ENCODE data around the gene ZBTB7C. TPM values are rescaled to one million over a fixed set of nuclear protein-coding genes. Genes with fewer than 3 reads are reported as not detected.
A peak's percentile ranks its signal among the peaks of the same experiment; 100 is the strongest.

ZBTB7C gene
- total RNA-seq, 4 donors from 2014 or later: 38.2 to 92.3 (median 52.4) TPM

- Histone ChIP-seq H3K36me3 (no peaks in the 10 kb centered on the region), H3K27me3 (no peaks in the 10 kb centered on the region), H3K4me1 (peaks cover 29 to 65% (median 32%) of the 10 kb centered on the region in 3 donors), H3K27ac (peak overlapping the region; percentile 80 to 92 (median 88)), H3K9me3 (no peaks in the 10 kb centered on the region), H3K4me3 (no peak overlapping the region)
- TF ChIP-seq POLR2A (IDR thresholded peaks at IDR 0.05): no peak
- TF ChIP-seq, protein P1, sequence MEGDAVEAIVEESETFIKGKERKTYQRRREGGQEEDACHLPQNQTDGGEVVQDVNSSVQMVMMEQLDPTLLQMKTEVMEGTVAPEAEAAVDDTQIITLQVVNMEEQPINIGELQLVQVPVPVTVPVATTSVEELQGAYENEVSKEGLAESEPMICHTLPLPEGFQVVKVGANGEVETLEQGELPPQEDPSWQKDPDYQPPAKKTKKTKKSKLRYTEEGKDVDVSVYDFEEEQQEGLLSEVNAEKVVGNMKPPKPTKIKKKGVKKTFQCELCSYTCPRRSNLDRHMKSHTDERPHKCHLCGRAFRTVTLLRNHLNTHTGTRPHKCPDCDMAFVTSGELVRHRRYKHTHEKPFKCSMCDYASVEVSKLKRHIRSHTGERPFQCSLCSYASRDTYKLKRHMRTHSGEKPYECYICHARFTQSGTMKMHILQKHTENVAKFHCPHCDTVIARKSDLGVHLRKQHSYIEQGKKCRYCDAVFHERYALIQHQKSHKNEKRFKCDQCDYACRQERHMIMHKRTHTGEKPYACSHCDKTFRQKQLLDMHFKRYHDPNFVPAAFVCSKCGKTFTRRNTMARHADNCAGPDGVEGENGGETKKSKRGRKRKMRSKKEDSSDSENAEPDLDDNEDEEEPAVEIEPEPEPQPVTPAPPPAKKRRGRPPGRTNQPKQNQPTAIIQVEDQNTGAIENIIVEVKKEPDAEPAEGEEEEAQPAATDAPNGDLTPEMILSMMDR (IDR thresholded peaks at IDR 0.05): peak in 1 of 6 experiments; percentile 22
- intact Hi-C loops (cut with DNase I): no loop called here
- DNase-seq: no peak
- 21 to 34% methylated on average over 8 of the region's 9 CpGs for WGBS, 2 donors
Measured at GRCh38 chr18:48453330-48454066, 44.3 kb upstream of the ZBTB7C start.

DNA sequence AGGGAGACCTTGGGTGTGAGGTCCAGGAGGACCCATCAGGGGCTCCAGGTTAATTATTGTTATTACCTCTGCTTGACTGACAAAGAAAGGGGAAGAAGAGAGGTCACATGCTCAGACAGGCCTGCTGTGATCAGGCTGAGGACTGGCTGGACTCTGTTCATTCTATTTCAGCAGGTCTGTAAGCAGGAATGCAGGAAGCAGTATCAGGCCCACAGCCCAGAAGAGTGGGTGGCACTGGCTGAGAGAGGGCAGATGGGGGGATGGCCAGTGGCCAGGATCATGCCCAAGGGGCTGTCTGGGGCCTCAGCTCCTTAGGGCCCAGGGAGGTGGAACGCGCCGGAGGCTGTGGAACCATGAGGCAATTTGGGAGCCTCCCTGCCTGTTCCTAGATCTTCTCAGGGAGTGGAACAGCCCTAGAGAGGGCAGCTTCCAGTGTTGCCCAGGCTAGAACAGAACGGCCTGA, 43.7 kb upstream of the ZBTB7C start:
- intact Hi-C loops (cut with DNase I): no loop called here
- no peak for TF ChIP-seq POLR2A (IDR thresholded peaks at IDR 0.05)
- TF ChIP-seq, protein P1 (IDR thresholded peaks at IDR 0.05): no peak
- Histone ChIP-seq H3K4me3 (no peak overlapping the region), H3K36me3 (no peaks in the 10 kb centered on the region), H3K4me1 (peaks cover 29 to 65% (median 32%) of the 10 kb centered on the region in 3 donors), H3K9me3 (no peaks in the 10 kb centered on the region), H3K27me3 (no peaks in the 10 kb centered on the region), H3K27ac (peak overlapping the region; percentile 80 to 92 (median 88))
- no peak for DNase-seq
- WGBS, 2 donors: 81% methylated on average over 3 of the region's 4 CpGs; no CpG with 5 or more reads in 1 of the 2 donors

- intact Hi-C loops (cut with DNase I): no loop called here
Measured at GRCh38 chr18:48450685-48451084, 41.5 kb upstream of the ZBTB7C start.

GRCh38 chr18:48446582-48447225, 37.5 kb upstream of the ZBTB7C start:
- peaks cover 10 to 47% (median 23%) of the 10 kb centered on the region in 3 donors for H3K4me1 ChIP-seq
- peak; percentile 8 for DNase-seq
- H3K27me3 ChIP-seq: no peaks in the 10 kb centered on the region
- no peak overlapping the region for H3K4me3 ChIP-seq
- H3K9me3 ChIP-seq: no peaks in the 10 kb centered on the region
- H3K36me3 ChIP-seq: no peaks in the 10 kb centered on the region
- 40 to 70% methylated on average over 11 to 26 of the region's 30 CpGs for WGBS, 2 donors
- TF ChIP-seq, protein P1 (IDR thresholded peaks at IDR 0.05): peak; percentile 34 to 95 (median 87)
- TF ChIP-seq POLR2A (IDR thresholded peaks at IDR 0.05): no peak
- peak overlapping the region in 2 of 4 donors; percentile 1 to 51 for H3K27ac ChIP-seq
- intact Hi-C loops (cut with DNase I): loop anchor here (10.0 kb wide), 1 partner anchor 412 kb away; no protein-coding TSS in a partner anchor

More at GRCh38 chr18:48450685-48451084, 41.5 kb upstream of the ZBTB7C start:
- 83 to 89% methylated on average over 1 of the region's 2 CpGs for WGBS, 2 donors
- H3K36me3 ChIP-seq: no peaks in the 10 kb centered on the region
- H3K4me3 ChIP-seq: no peak overlapping the region
- TF ChIP-seq, protein P1 (IDR thresholded peaks at IDR 0.05): no peak
- TF ChIP-seq POLR2A (IDR thresholded peaks at IDR 0.05): no peak
- H3K4me1 ChIP-seq: peaks cover 32 to 63% (median 38%) of the 10 kb centered on the region in 3 donors
- no peak overlapping the region for H3K27ac ChIP-seq
- no peaks in the 10 kb centered on the region for H3K9me3 ChIP-seq
- no peaks in the 10 kb centered on the region for H3K27me3 ChIP-seq
- no peak for DNase-seq

DNA sequence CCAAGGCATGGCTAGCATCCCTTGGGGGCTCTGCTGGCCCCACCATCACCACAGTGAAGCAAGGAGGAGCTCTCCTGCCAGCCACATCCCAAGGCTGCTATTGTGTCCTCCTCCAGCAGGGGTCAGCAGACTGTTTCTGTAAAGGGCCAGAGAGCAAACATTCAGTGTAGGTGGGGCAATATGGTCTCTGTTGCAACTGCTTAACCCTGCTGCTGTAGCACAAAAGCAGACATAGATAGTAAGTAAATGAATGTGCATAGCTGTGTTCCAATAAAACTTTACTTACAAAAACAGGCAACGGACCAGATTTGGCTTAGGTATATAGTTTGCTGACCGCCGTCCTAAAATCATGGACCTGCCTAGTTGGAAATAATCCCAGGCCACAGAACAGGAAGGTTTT, 36.4 kb upstream of the ZBTB7C start:
- intact Hi-C loops (cut with DNase I): loop anchor here (10.0 kb wide), 1 partner anchor 411 kb away; no protein-coding TSS in a partner anchor

More for the DNA sequence above, 36.4 kb upstream of the ZBTB7C start:
- no peak for DNase-seq
- Histone ChIP-seq H3K27ac (peak overlapping the region in 1 of 4 donors; percentile 26), H3K27me3 (no peaks in the 10 kb centered on the region), H3K4me1 (peaks cover 10 to 52% (median 31%) of the 10 kb centered on the region in 3 donors), H3K36me3 (no peaks in the 10 kb centered on the region), H3K4me3 (no peak overlapping the region), H3K9me3 (no peaks in the 10 kb centered on the region)
- 71 to 74% methylated on average over 3 of the region's 3 CpGs for WGBS, 2 donors
- TF ChIP-seq, protein P1 (IDR thresholded peaks at IDR 0.05): peak; percentile 65 to 95 (median 88)
- TF ChIP-seq POLR2A (IDR thresholded peaks at IDR 0.05): no peak

All from esophagus squamous epithelium (tissue), 5 donors.